Large intestine (tissue), 3 donors: ENCODE data around the gene CDK8. TPM values are rescaled to one million over a fixed set of nuclear protein-coding genes. Genes with fewer than 3 reads are reported as not detected.
"Not testable (repeated sequence)": the region's sequence is repeated elsewhere in the genome, so short reads cannot be mapped to it uniquely, and the experiment has no call there.

Source experiments
- DNase-seq, 2 donors: peaks; one replicate each; pipeline versions ENCODE4 v3.0.0 to v3.0.0-alpha.2; 2013
- H3K27ac ChIP-seq: one replicate; pipeline ENCODE4 v1.5.1; 2013; ENCODE audit warnings: low read length
- H3K27me3 ChIP-seq: 2 replicates; pipeline ENCODE4 v1.6.1; 2013; ENCODE audit warnings: low read length; ENCODE audit not compliant: control insufficient read depth, insufficient read depth
- H3K36me3 ChIP-seq: 2 replicates; pipeline ENCODE4 v1.6.1; 2013; ENCODE audit warnings: low read length; ENCODE audit not compliant: control insufficient read depth, insufficient read depth
- H3K4me1 ChIP-seq: one replicate; pipeline ENCODE4 v1.6.1; 2013; ENCODE audit warnings: low read length; ENCODE audit not compliant: control insufficient read depth, insufficient read depth
- H3K4me3 ChIP-seq: one replicate; pipeline ENCODE4 v1.5.1; 2013; ENCODE audit warnings: low read length
- H3K9me3 ChIP-seq: one replicate; pipeline ENCODE4 v1.6.1; 2013; ENCODE audit warnings: mild to moderate bottlenecking, low read depth, low read length, moderate library complexity; ENCODE audit not compliant: control insufficient read depth
- WGBS: methylation state at CpG from one replicate; pipeline ENCODE4 v1.1.5; 2013; ENCODE audit warnings: low lambda C conversion rate; ENCODE audit not compliant: insufficient coverage; 5-methylcytosine and 5-hydroxymethylcytosine counted together
- polyA plus RNA-seq: library from polyadenylated mRNA; unstranded; fragments of 120-200 nt; gene quantifications from one replicate; pipeline ENCODE4 v1.2.1, GENCODE V29; 2013

CDK8 gene
- polyA plus RNA-seq, 1 donor: 30.1 TPM

- Histone ChIP-seq H3K4me1 (no peaks in the 10 kb centered on the region), H3K27ac (no peak overlapping the region), H3K36me3 (no peaks in the 10 kb centered on the region), H3K9me3 (no peaks in the 10 kb centered on the region), H3K27me3 (no peaks in the 10 kb centered on the region), H3K4me3 (no peak overlapping the region)
- WGBS: no CpG with 5 or more reads among the region's 3 CpGs
- no peak for DNase-seq
These were observed 18.7 kb downstream of the CDK8 start for GRCh38 chr13:26272621-26273020.

GRCh38 chr13:26280295-26280694 lies 26.4 kb downstream of the CDK8 start:
- Histone ChIP-seq H3K27me3 (no peaks in the 10 kb centered on the region), H3K27ac (no peak overlapping the region), H3K9me3 (no peaks in the 10 kb centered on the region), H3K4me3 (no peak overlapping the region), H3K36me3 (peaks cover 8% of the 10 kb centered on the region), H3K4me1 (no peaks in the 10 kb centered on the region)
- WGBS: no CpG with 5 or more reads among the region's 2 CpGs
- DNase-seq: no peak

GRCh38 chr13:26280822-26281221 lies 26.9 kb downstream of the CDK8 start:
- H3K4me3 ChIP-seq: no peak overlapping the region
- DNase-seq: no peak
- H3K36me3 ChIP-seq: peaks cover 8% of the 10 kb centered on the region
- no peaks in the 10 kb centered on the region for H3K4me1 ChIP-seq
- no CpG with 5 or more reads among the region's 1 CpG for WGBS
- H3K9me3 ChIP-seq: no peaks in the 10 kb centered on the region
- no peaks in the 10 kb centered on the region for H3K27me3 ChIP-seq
- no peak overlapping the region for H3K27ac ChIP-seq

- DNase-seq, H3K27ac ChIP-seq, H3K4me3 ChIP-seq, H3K27me3 ChIP-seq, H3K36me3 ChIP-seq, H3K4me1 ChIP-seq, H3K9me3 ChIP-seq: not testable (repeated sequence)
- WGBS: no CpG with 5 or more reads among the region's 2 CpGs
These were observed 32.0 kb downstream of the CDK8 start for GRCh38 chr13:26285911-26286310.

- not testable (repeated sequence) for H3K4me3 ChIP-seq, H3K9me3 ChIP-seq, H3K36me3 ChIP-seq, DNase-seq, H3K27me3 ChIP-seq, H3K27ac ChIP-seq, H3K4me1 ChIP-seq
- no CpG with 5 or more reads among the region's 7 CpGs for WGBS
These were observed 34.9 kb downstream of the CDK8 start for GRCh38 chr13:26288838-26289237.

GRCh38 chr13:26295812-26296211 lies 41.9 kb downstream of the CDK8 start:
- H3K4me1 ChIP-seq: no peaks in the 10 kb centered on the region
- H3K27ac ChIP-seq: no peak overlapping the region
- no peaks in the 10 kb centered on the region for H3K9me3 ChIP-seq
- no peak overlapping the region for H3K4me3 ChIP-seq
- no CpG with 5 or more reads among the region's 6 CpGs for WGBS
- H3K36me3 ChIP-seq: no peaks in the 10 kb centered on the region
- no peak for DNase-seq
- no peaks in the 10 kb centered on the region for H3K27me3 ChIP-seq

GRCh38 chr13:26299168-26299750 lies 45.3 kb downstream of the CDK8 start:
- H3K9me3 ChIP-seq: no peaks in the 10 kb centered on the region
- no peaks in the 10 kb centered on the region for H3K27me3 ChIP-seq
- H3K4me3 ChIP-seq: no peak overlapping the region
- H3K27ac ChIP-seq: no peak overlapping the region
- no peaks in the 10 kb centered on the region for H3K4me1 ChIP-seq
- peak in 1 of 2 donors; percentile 4 for DNase-seq
- 100% methylated on average over 1 of the region's 4 CpGs for WGBS
- no peaks in the 10 kb centered on the region for H3K36me3 ChIP-seq

GRCh38 chr13:26300140-26300539 lies 46.2 kb downstream of the CDK8 start:
- 100% methylated on average over 2 of the region's 6 CpGs for WGBS
- no peak for DNase-seq
- Histone ChIP-seq H3K9me3 (no peaks in the 10 kb centered on the region), H3K27ac (no peak overlapping the region), H3K36me3 (no peaks in the 10 kb centered on the region), H3K27me3 (no peaks in the 10 kb centered on the region), H3K4me1 (no peaks in the 10 kb centered on the region), H3K4me3 (no peak overlapping the region)

- no peaks in the 10 kb centered on the region for H3K9me3 ChIP-seq
- H3K36me3 ChIP-seq: no peaks in the 10 kb centered on the region
- no peak overlapping the region for H3K27ac ChIP-seq
- H3K4me3 ChIP-seq: no peak overlapping the region
- no peaks in the 10 kb centered on the region for H3K4me1 ChIP-seq
- DNase-seq: no peak
- H3K27me3 ChIP-seq: no peaks in the 10 kb centered on the region
- WGBS: no CpG with 5 or more reads among the region's 1 CpG
These were observed 51.7 kb downstream of the CDK8 start for GRCh38 chr13:26305676-26306075.

GRCh38 chr13:26307701-26308100 lies 53.8 kb downstream of the CDK8 start:
- Histone ChIP-seq H3K27me3 (no peaks in the 10 kb centered on the region), H3K9me3 (no peaks in the 10 kb centered on the region), H3K4me1 (no peaks in the 10 kb centered on the region), H3K36me3 (no peaks in the 10 kb centered on the region), H3K4me3 (no peak overlapping the region), H3K27ac (no peak overlapping the region)
- no peak for DNase-seq
- 100% methylated on average over 1 of the region's 1 CpG for WGBS

- no peak for DNase-seq
- Histone ChIP-seq H3K9me3 (no peaks in the 10 kb centered on the region), H3K4me3 (no peak overlapping the region), H3K4me1 (no peaks in the 10 kb centered on the region), H3K36me3 (no peaks in the 10 kb centered on the region), H3K27ac (no peak overlapping the region), H3K27me3 (no peaks in the 10 kb centered on the region)
These were observed 54.3 kb downstream of the CDK8 start for GRCh38 chr13:26308250-26308649.
